HPDE6-E6E7 (cell line): ENCODE results near the gene KCNJ3.

ENCODE experiments used
- DNase-seq: peaks from one replicate; pipeline ENCODE4 v3.0.0; 2011; ENCODE audit warnings: missing footprints; ENCODE audit errors: extremely low spot score

The KCNJ3 gene

GRCh38 chr2:154698296-154698720 is at the start of gene KCNJ3:
KCNJ3 (plus strand) TSS chr2:154698695; CDS start chr2:154698776, 81 bp downstream.
- DNase-seq = no peak

- no peak for DNase-seq
These were observed 43.0 kb upstream of the KCNJ3 start for GRCh38 chr2:154655499-154655898.

GRCh38 chr2:154658854-154659253 is 39.6 kb upstream of the KCNJ3 start:
- DNase-seq = no peak

GRCh38 chr2:154664248-154664647 is 34.2 kb upstream of the KCNJ3 start:
- DNase-seq = no peak

- no peak for DNase-seq
These were observed 28.4 kb upstream of the KCNJ3 start for GRCh38 chr2:154670083-154670482.

GRCh38 chr2:154673694-154674093 is 24.8 kb upstream of the KCNJ3 start:
- DNase-seq = no peak

- DNase-seq = no peak
These were observed 21.1 kb upstream of the KCNJ3 start for GRCh38 chr2:154677401-154677800.

- DNase-seq = no peak
These were observed 16.8 kb upstream of the KCNJ3 start for GRCh38 chr2:154681741-154682140.

- DNase-seq = no peak
These were observed 12.3 kb upstream of the KCNJ3 start for GRCh38 chr2:154686162-154686561.

GRCh38 chr2:154688373-154688772 is 10.1 kb upstream of the KCNJ3 start:
- DNase-seq = no peak

GRCh38 chr2:154689158-154689557 is 9.3 kb upstream of the KCNJ3 start:
- DNase-seq = no peak

GRCh38 chr2:154692927-154693326 is 5.6 kb upstream of the KCNJ3 start:
- DNase-seq = no peak

- DNase-seq = no peak
These were observed 4.7 kb upstream of the KCNJ3 start for GRCh38 chr2:154693741-154694340.

GRCh38 chr2:154694881-154695280 is 3.6 kb upstream of the KCNJ3 start:
- no peak for DNase-seq

GRCh38 chr2:154696369-154696768 is 2.1 kb upstream of the KCNJ3 start:
- DNase-seq = no peak

- no peak for DNase-seq
These were observed 1.6 kb upstream of the KCNJ3 start for GRCh38 chr2:154696810-154697417.

GRCh38 chr2:154697418-154698252 is 860 bp upstream of the KCNJ3 start:
- DNase-seq = no peak

- DNase-seq = no peak
These were observed 453 bp downstream of the KCNJ3 start for GRCh38 chr2:154698721-154699574.

- no peak for DNase-seq
These were observed 1.1 kb downstream of the KCNJ3 start for GRCh38 chr2:154699575-154699930.

GRCh38 chr2:154700136-154700535 is 1.6 kb downstream of the KCNJ3 start:
- DNase-seq = no peak

- DNase-seq = no peak
These were observed 6.5 kb downstream of the KCNJ3 start for GRCh38 chr2:154704991-154705390.

GRCh38 chr2:154706660-154707059 is 8.2 kb downstream of the KCNJ3 start:
- DNase-seq = no peak
